ENCODE measurements around the gene CADPS. TPM values are rescaled to one million over a fixed set of nuclear protein-coding genes. Genes with fewer than 3 reads are reported as not detected.

Gene CADPS
- total RNA-seq, 5 donors from 2014 or later (not counting 1 experiment from before 2014, with no cell fraction given) = 0.49 TPM; not detected in 4

GRCh38 chr3:62703451-62704167 is 171.6 kb downstream of the CADPS start:
- H3K9me3 Mint-ChIP-seq = no peaks in the 10 kb centered on the region

GRCh38 chr3:62700357-62700756 is 174.9 kb downstream of the CADPS start:
- H3K27me3 ChIP-seq (replicated peaks in 1 of 2; ENCODE audit: control insufficient read depth in 2 of 2, extremely low read depth in 1 of 2, insufficient read depth in 2 of 2, low read length in 1 of 2) = peaks cover 0 to 4% of the 10 kb centered on the region in 2 experiments
- WGBS (ENCODE audit: insufficient coverage) = no CpG with 5 or more reads among the region's 3 CpGs
- ChIA-PET POLR2A (no interaction called here), CTCF (no interaction called here)
- ATAC-seq (replicated peaks in 1 of 4) (no peak), DNase-seq (no peak)
- Mint-ChIP-seq H3K36me3 (no peaks in the 10 kb centered on the region), H3K4me3 (no peak overlapping the region), H3K4me1 (no peaks in the 10 kb centered on the region), H3K27ac (no peak overlapping the region), H3K9me3 (no peaks in the 10 kb centered on the region), H3K27me3 (no peaks in the 10 kb centered on the region)
- no peak overlapping the region for H3K27ac ChIP-seq (ENCODE audit: low read length)
- H3K4me3 ChIP-seq (ENCODE audit: control insufficient read depth in 1 of 2, extremely low read depth in 1 of 2, low read length in 1 of 2) = no peak overlapping the region
- no peaks in the 10 kb centered on the region for H3K4me1 ChIP-seq (ENCODE audit: control insufficient read depth in 1 of 2, extremely low read depth in 1 of 2, insufficient read depth in 2 of 2, low read length in 2 of 2)
- no peaks in the 10 kb centered on the region for H3K9me3 ChIP-seq
- H3K36me3 ChIP-seq (ENCODE audit: control insufficient read depth in 2 of 2, extremely low read depth in 1 of 2, insufficient read depth in 1 of 2, low read length in 1 of 2) = no peaks in the 10 kb centered on the region

More at GRCh38 chr3:62703451-62704167, 171.6 kb downstream of the CADPS start:
- no peak for DNase-seq
- H3K27ac Mint-ChIP-seq = no peak overlapping the region
- POLR2A ChIA-PET = interaction anchor here (0.6 kb wide), 2 partner anchors 907 to 1344 kb away, joined by 3 read pairs; no protein-coding TSS in a partner anchor
- H3K36me3 Mint-ChIP-seq = no peaks in the 10 kb centered on the region
- H3K4me1 ChIP-seq (ENCODE audit: control insufficient read depth in 1 of 2, extremely low read depth in 1 of 2, insufficient read depth in 2 of 2, low read length in 2 of 2) = no peaks in the 10 kb centered on the region
- no peaks in the 10 kb centered on the region for H3K36me3 ChIP-seq (ENCODE audit: control insufficient read depth in 2 of 2, extremely low read depth in 1 of 2, insufficient read depth in 1 of 2, low read length in 1 of 2)
- H3K27me3 ChIP-seq (replicated peaks in 1 of 2; ENCODE audit: control insufficient read depth in 2 of 2, extremely low read depth in 1 of 2, insufficient read depth in 2 of 2, low read length in 1 of 2) = no peaks in the 10 kb centered on the region
- CTCF ChIA-PET = interaction anchor here in 1 of 2 donors (0.8 kb wide), 1 partner anchor 36 kb away, joined by 3 read pairs; no protein-coding TSS in a partner anchor
- no peak overlapping the region for H3K4me3 ChIP-seq (ENCODE audit: control insufficient read depth in 1 of 2, extremely low read depth in 1 of 2, low read length in 1 of 2)
- peaks cover 2 to 9% of the 10 kb centered on the region in 2 donors for H3K27me3 Mint-ChIP-seq
- 44% methylated on average over 2 of the region's 4 CpGs for WGBS (ENCODE audit: insufficient coverage)
- H3K9me3 ChIP-seq = no peaks in the 10 kb centered on the region
- no peak overlapping the region for H3K4me3 Mint-ChIP-seq
- no peak overlapping the region for H3K27ac ChIP-seq (ENCODE audit: low read length)
- H3K4me1 Mint-ChIP-seq = no peaks in the 10 kb centered on the region
- no peak for ATAC-seq (replicated peaks in 1 of 4)

GRCh38 chr3:62699728-62700127 is 175.5 kb downstream of the CADPS start:
- Histone ChIP-seq H3K27me3 (replicated peaks in 1 of 2; ENCODE audit: control insufficient read depth in 2 of 2, extremely low read depth in 1 of 2, insufficient read depth in 2 of 2, low read length in 1 of 2) (peaks cover 0 to 4% of the 10 kb centered on the region in 2 experiments), H3K36me3 (ENCODE audit: control insufficient read depth in 2 of 2, extremely low read depth in 1 of 2, insufficient read depth in 1 of 2, low read length in 1 of 2) (no peaks in the 10 kb centered on the region), H3K4me1 (ENCODE audit: control insufficient read depth in 1 of 2, extremely low read depth in 1 of 2, insufficient read depth in 2 of 2, low read length in 2 of 2) (no peaks in the 10 kb centered on the region), H3K27ac (ENCODE audit: low read length) (no peak overlapping the region), H3K9me3 (no peaks in the 10 kb centered on the region), H3K4me3 (ENCODE audit: control insufficient read depth in 1 of 2, extremely low read depth in 1 of 2, low read length in 1 of 2) (no peak overlapping the region)
- ATAC-seq (replicated peaks in 1 of 4) = no peak
- Mint-ChIP-seq H3K4me3 (no peak overlapping the region), H3K36me3 (no peaks in the 10 kb centered on the region), H3K27ac (no peak overlapping the region), H3K9me3 (no peaks in the 10 kb centered on the region), H3K4me1 (no peaks in the 10 kb centered on the region), H3K27me3 (no peaks in the 10 kb centered on the region)
- ChIA-PET CTCF (no interaction called here), POLR2A (no interaction called here)
- 60% methylated on average over 3 of the region's 7 CpGs for WGBS (ENCODE audit: insufficient coverage)
- no peak for DNase-seq

- Histone ChIP-seq H3K36me3 (ENCODE audit: control insufficient read depth in 2 of 2, extremely low read depth in 1 of 2, insufficient read depth in 1 of 2, low read length in 1 of 2) (no peaks in the 10 kb centered on the region), H3K27me3 (replicated peaks in 1 of 2; ENCODE audit: control insufficient read depth in 2 of 2, extremely low read depth in 1 of 2, insufficient read depth in 2 of 2, low read length in 1 of 2) (peaks cover 0 to 4% of the 10 kb centered on the region in 2 experiments), H3K4me1 (ENCODE audit: control insufficient read depth in 1 of 2, extremely low read depth in 1 of 2, insufficient read depth in 2 of 2, low read length in 2 of 2) (no peaks in the 10 kb centered on the region), H3K27ac (ENCODE audit: low read length) (no peak overlapping the region), H3K4me3 (ENCODE audit: control insufficient read depth in 1 of 2, extremely low read depth in 1 of 2, low read length in 1 of 2) (no peak overlapping the region), H3K9me3 (no peaks in the 10 kb centered on the region)
- no peaks in the 10 kb centered on the region for H3K36me3 Mint-ChIP-seq
- ATAC-seq (replicated peaks in 1 of 4) (no peak), DNase-seq (no peak)
- no peak overlapping the region for H3K4me3 Mint-ChIP-seq
- CTCF ChIA-PET = no interaction called here
- H3K27me3 Mint-ChIP-seq = no peaks in the 10 kb centered on the region
- H3K27ac Mint-ChIP-seq = no peak overlapping the region
- POLR2A ChIA-PET = no interaction called here
- H3K9me3 Mint-ChIP-seq = peaks cover 0 to under 1% (median 0%) of the 10 kb centered on the region in 3 donors
- H3K4me1 Mint-ChIP-seq = no peaks in the 10 kb centered on the region
Observed at GRCh38 chr3:62696011-62696410, 179.2 kb downstream of the CADPS start.

GRCh38 chr3:62688812-62689211 is 186.4 kb downstream of the CADPS start:
- Histone ChIP-seq H3K4me1 (ENCODE audit: control insufficient read depth in 1 of 2, extremely low read depth in 1 of 2, insufficient read depth in 2 of 2, low read length in 2 of 2) (no peaks in the 10 kb centered on the region), H3K27me3 (replicated peaks in 1 of 2; ENCODE audit: control insufficient read depth in 2 of 2, extremely low read depth in 1 of 2, insufficient read depth in 2 of 2, low read length in 1 of 2) (no peaks in the 10 kb centered on the region), H3K9me3 (no peaks in the 10 kb centered on the region), H3K4me3 (ENCODE audit: control insufficient read depth in 1 of 2, extremely low read depth in 1 of 2, low read length in 1 of 2) (no peak overlapping the region), H3K27ac (ENCODE audit: low read length) (no peak overlapping the region), H3K36me3 (ENCODE audit: control insufficient read depth in 2 of 2, extremely low read depth in 1 of 2, insufficient read depth in 1 of 2, low read length in 1 of 2) (no peaks in the 10 kb centered on the region)
- no peak for DNase-seq
- H3K4me3 Mint-ChIP-seq = no peak overlapping the region
- H3K27ac Mint-ChIP-seq = no peak overlapping the region
- no CpG with 5 or more reads among the region's 2 CpGs for WGBS (ENCODE audit: insufficient coverage)
- no peaks in the 10 kb centered on the region for H3K36me3 Mint-ChIP-seq
- peaks cover 0 to 3% (median 0%) of the 10 kb centered on the region in 3 donors for H3K9me3 Mint-ChIP-seq
- H3K27me3 Mint-ChIP-seq = peaks cover 0 to 2% of the 10 kb centered on the region in 2 donors
- CTCF ChIA-PET = no interaction called here
- POLR2A ChIA-PET = no interaction called here
- no peak for ATAC-seq (replicated peaks in 1 of 4)
- H3K4me1 Mint-ChIP-seq = no peaks in the 10 kb centered on the region

GRCh38 chr3:62688050-62688449 is 187.2 kb downstream of the CADPS start:
- WGBS (ENCODE audit: insufficient coverage) = 75% methylated on average over 2 of the region's 2 CpGs
- H3K27me3 Mint-ChIP-seq = peaks cover 0 to 2% of the 10 kb centered on the region in 2 donors
- ATAC-seq (replicated peaks in 1 of 4) (no peak), DNase-seq (no peak)
- no peaks in the 10 kb centered on the region for H3K4me1 Mint-ChIP-seq
- Histone ChIP-seq H3K9me3 (no peaks in the 10 kb centered on the region), H3K36me3 (ENCODE audit: control insufficient read depth in 2 of 2, extremely low read depth in 1 of 2, insufficient read depth in 1 of 2, low read length in 1 of 2) (no peaks in the 10 kb centered on the region), H3K27me3 (replicated peaks in 1 of 2; ENCODE audit: control insufficient read depth in 2 of 2, extremely low read depth in 1 of 2, insufficient read depth in 2 of 2, low read length in 1 of 2) (no peaks in the 10 kb centered on the region), H3K27ac (ENCODE audit: low read length) (no peak overlapping the region), H3K4me3 (ENCODE audit: control insufficient read depth in 1 of 2, extremely low read depth in 1 of 2, low read length in 1 of 2) (no peak overlapping the region), H3K4me1 (ENCODE audit: control insufficient read depth in 1 of 2, extremely low read depth in 1 of 2, insufficient read depth in 2 of 2, low read length in 2 of 2) (no peaks in the 10 kb centered on the region)
- POLR2A ChIA-PET = no interaction called here
- CTCF ChIA-PET = interaction anchor here in 1 of 2 donors (0.7 kb wide), 1 partner anchor 101 kb away, joined by 4 read pairs; no protein-coding TSS in a partner anchor
- H3K4me3 Mint-ChIP-seq = no peak overlapping the region
- peaks cover 0 to 3% (median 0%) of the 10 kb centered on the region in 3 donors for H3K9me3 Mint-ChIP-seq
- no peak overlapping the region for H3K27ac Mint-ChIP-seq
- no peaks in the 10 kb centered on the region for H3K36me3 Mint-ChIP-seq

Data from T-cell (primary cell).